Epithelial cell of esophagus (primary cell): ENCODE measurements around the gene CAPN1.

Experiments used
- DNase-seq: peaks from one replicate; pipeline ENCODE4 v3.0.0; 2010; ENCODE audit warnings: low read depth
- H3K4me3 ChIP-seq: 2 replicates; pipeline ENCODE4 v1.5.1; 2011; ENCODE audit warnings: mild to moderate bottlenecking, low read length, control low read depth
- TF ChIP-seq, protein P1 (sequence below): IDR thresholded peaks from 2 replicates; pipeline ENCODE4 v1.5.1; 2011; ENCODE audit warnings: low read depth, mild to moderate bottlenecking, low read length, control low read depth, inconsistent platforms; ENCODE audit not compliant: insufficient read depth; ENCODE audit errors: missing control alignments

CAPN1 gene

DNA sequence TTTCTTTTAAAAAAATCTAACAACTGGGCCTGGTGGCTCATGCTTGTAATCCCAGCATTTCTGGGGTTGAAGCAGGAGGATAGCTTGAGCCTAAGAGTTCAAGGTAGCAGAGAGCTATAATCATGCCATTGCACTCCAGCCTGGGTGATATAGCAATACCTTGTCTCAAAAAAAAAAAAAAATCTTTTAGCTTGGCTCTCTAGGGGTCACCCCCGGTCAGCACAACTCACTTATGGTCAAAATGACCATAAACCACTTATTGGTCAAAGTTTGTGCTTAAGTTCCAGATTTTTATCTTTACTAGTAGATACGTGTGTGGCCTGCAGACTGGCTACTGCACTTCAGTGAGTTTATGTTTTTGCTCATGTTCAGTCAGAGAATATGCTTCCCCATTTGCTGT is 18.0 kb upstream of the CAPN1 start:
- DNase-seq, result no peak
- no peak overlapping the region for H3K4me3 ChIP-seq
- TF ChIP-seq, protein P1, sequence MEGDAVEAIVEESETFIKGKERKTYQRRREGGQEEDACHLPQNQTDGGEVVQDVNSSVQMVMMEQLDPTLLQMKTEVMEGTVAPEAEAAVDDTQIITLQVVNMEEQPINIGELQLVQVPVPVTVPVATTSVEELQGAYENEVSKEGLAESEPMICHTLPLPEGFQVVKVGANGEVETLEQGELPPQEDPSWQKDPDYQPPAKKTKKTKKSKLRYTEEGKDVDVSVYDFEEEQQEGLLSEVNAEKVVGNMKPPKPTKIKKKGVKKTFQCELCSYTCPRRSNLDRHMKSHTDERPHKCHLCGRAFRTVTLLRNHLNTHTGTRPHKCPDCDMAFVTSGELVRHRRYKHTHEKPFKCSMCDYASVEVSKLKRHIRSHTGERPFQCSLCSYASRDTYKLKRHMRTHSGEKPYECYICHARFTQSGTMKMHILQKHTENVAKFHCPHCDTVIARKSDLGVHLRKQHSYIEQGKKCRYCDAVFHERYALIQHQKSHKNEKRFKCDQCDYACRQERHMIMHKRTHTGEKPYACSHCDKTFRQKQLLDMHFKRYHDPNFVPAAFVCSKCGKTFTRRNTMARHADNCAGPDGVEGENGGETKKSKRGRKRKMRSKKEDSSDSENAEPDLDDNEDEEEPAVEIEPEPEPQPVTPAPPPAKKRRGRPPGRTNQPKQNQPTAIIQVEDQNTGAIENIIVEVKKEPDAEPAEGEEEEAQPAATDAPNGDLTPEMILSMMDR, result no peak

- TF ChIP-seq, protein P1, result no peak
- DNase-seq, result no peak
- no peak overlapping the region for H3K4me3 ChIP-seq
Observed at GRCh38 chr11:65165410-65166317, 16.1 kb upstream of the CAPN1 start.

- H3K4me3 ChIP-seq, result no peak overlapping the region
- DNase-seq, result no peak
Observed at GRCh38 chr11:65166893-65167292, 14.8 kb upstream of the CAPN1 start.

DNA sequence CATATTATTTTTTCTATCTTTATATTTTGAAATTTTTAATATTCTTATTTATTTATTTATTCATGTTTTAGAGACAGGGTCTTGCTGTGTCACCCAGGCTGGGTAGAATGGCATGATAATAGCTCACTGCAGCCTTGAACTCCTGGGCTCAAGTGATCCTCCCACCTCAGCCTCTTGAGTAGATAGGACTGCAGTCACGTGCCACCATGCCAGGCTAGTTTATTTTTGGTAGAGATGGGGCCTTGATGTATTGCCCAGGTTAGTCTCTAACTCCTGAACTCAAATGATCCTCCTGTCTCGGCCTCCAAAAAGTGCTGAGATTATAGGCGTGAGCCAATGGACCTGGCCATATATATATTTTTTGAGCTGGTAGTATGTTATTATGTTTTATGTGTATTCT is 14.1 kb upstream of the CAPN1 start:
- no peak overlapping the region for H3K4me3 ChIP-seq
- TF ChIP-seq, protein P1, result no peak
- DNase-seq, result no peak

More at GRCh38 chr11:65166893-65167292, 14.8 kb upstream of the CAPN1 start:
- TF ChIP-seq, protein P1, result no peak

DNA sequence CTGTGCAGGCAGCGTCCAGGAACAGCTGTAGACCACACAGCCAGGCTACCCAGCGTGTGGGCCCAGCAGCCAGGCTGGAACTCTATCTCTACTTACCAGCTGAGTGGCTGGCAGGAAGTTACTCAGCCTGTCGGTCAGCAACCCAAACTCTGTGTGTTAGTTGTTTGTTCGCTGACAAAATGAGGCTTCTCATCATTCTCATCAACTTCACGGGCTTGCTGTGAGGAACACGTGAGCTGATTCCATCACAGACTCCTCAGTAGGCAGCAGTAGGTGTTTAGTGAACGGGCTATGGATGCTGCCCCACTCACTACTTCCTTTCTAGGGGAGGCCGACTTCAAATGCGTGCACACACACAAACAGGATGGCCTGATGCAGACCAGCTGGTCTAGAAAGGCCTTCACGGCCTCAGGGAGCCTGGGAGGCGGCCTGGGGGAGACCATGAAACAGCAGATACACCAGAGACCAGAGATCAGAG is 12.5 kb upstream of the CAPN1 start:
- TF ChIP-seq, protein P1, result no peak
- H3K4me3 ChIP-seq, result no peak overlapping the region
- DNase-seq, result no peak

- TF ChIP-seq, protein P1, result no peak
- no peak for DNase-seq
- H3K4me3 ChIP-seq, result no peak within 1 kb of the TSS
Observed at GRCh38 chr11:65170058-65170534, 11.6 kb upstream of the CAPN1 start, which contains the start of gene SPDYC. Gene SPDYC (plus strand): TSS chr11:65170233. CDS start chr11:65171358, 1,125 bp downstream.
